Effector memory CD4-positive, alpha-beta T cell (primary cell): Measurements from ENCODE around the gene ADGRB3.

ENCODE experiments used
- DNase-seq, 3 donors: peaks; one replicate each; pipeline ENCODE4 v3.0.0-alpha.2; 2020
- H3K27ac ChIP-seq: 2 replicates; pipeline ENCODE4 v1.7.0; 2013; ENCODE audit warnings: mild to moderate bottlenecking, low read length, moderate library complexity; ENCODE audit not compliant: insufficient read depth, poor library complexity, severe bottlenecking
- H3K27me3 ChIP-seq: replicated peaks from 2 replicates; pipeline ENCODE4 v1.7.0; 2013; ENCODE audit warnings: mild to moderate bottlenecking, low read length; ENCODE audit not compliant: insufficient read depth, control insufficient read depth, poor library complexity, severe bottlenecking
- H3K36me3 ChIP-seq: 2 replicates; pipeline ENCODE4 v1.7.0; 2013; ENCODE audit warnings: mild to moderate bottlenecking, low read length, moderate library complexity; ENCODE audit not compliant: control insufficient read depth, insufficient read depth
- H3K4me1 ChIP-seq: 2 replicates; pipeline ENCODE4 v1.7.0; 2013; ENCODE audit warnings: low read length, mild to moderate bottlenecking; ENCODE audit not compliant: control insufficient read depth, insufficient read depth, poor library complexity, severe bottlenecking
- H3K4me3 ChIP-seq: 2 replicates; pipeline ENCODE4 v1.7.0; 2013; ENCODE audit warnings: low read length, low read depth, mild to moderate bottlenecking; ENCODE audit not compliant: insufficient read depth, poor library complexity, severe bottlenecking
- H3K9me3 ChIP-seq: 2 replicates; pipeline ENCODE4 v1.7.0; 2013; ENCODE audit warnings: mild to moderate bottlenecking, low read length, moderate library complexity; ENCODE audit not compliant: control insufficient read depth

Gene ADGRB3

DNA sequence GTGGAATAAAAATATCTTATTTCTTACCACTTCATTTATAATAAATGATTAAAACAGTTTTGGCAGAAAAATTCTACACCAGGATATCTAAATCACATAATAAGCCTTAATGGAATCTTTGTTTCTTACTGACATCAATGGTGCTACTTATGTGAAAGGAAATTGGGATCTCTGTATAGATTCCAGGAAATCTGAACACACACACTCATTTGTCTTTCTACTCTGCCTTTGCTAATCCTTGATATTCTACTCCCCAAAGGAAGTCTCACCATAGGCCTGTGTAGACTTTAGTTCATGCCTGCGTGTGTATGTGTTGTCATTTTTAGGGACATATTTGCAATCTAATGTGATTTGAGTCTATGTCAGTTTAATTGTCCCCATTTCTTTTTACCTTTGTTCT, 7.9 kb downstream of the ADGRB3 start:
- DNase-seq: no peak
- no peaks in the 10 kb centered on the region for H3K4me1 ChIP-seq
- no peak overlapping the region for H3K27ac ChIP-seq
- H3K9me3 ChIP-seq: no peaks in the 10 kb centered on the region
- no peaks in the 10 kb centered on the region for H3K36me3 ChIP-seq
- no peak overlapping the region for H3K4me3 ChIP-seq
- H3K27me3 ChIP-seq: no peaks in the 10 kb centered on the region

DNA sequence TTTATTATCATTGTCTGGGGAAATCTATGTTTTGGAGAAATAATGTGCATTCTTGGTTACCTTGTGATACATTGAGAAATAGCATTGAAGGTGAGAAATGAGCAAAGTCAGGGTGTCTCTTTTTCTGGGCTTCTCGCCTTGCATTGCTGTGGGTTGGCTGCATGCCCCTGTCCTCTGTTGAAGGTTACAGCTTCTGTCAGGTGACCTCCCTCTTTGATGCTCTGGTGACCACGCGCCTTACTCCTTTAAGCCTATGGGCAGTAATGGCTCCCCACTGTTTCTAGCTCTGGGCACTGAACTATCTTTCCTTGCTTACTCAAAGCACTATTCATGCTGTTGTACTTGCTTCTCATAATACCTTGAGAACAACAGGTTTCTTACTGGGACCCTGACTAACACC, 14.6 kb downstream of the ADGRB3 start:
- Histone ChIP-seq H3K4me3 (no peak overlapping the region), H3K36me3 (no peaks in the 10 kb centered on the region), H3K27me3 (no peaks in the 10 kb centered on the region), H3K9me3 (no peaks in the 10 kb centered on the region), H3K4me1 (no peaks in the 10 kb centered on the region), H3K27ac (no peak overlapping the region)
- no peak for DNase-seq

DNA sequence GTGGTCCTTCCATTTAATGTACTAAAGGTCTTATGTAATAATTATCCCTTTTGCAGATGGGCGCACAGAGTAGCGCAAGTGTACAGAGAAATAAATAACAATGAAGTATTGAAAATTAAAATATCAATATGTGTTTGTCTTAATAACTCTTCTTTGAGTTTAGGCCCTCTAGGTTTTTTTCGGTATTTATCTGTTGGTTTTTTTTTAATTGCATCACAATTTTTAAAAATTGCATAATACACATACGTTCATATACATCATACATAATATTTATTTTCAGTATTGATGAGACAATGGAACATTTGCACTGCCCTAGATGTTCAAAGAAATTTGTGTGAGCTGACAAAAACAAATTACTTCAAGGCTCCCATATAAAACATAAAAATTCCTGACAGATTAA, 15.1 kb downstream of the ADGRB3 start:
- no peaks in the 10 kb centered on the region for H3K27me3 ChIP-seq
- no peaks in the 10 kb centered on the region for H3K4me1 ChIP-seq
- no peaks in the 10 kb centered on the region for H3K9me3 ChIP-seq
- H3K4me3 ChIP-seq: no peak overlapping the region
- H3K36me3 ChIP-seq: no peaks in the 10 kb centered on the region
- no peak for DNase-seq
- H3K27ac ChIP-seq: no peak overlapping the region

DNA sequence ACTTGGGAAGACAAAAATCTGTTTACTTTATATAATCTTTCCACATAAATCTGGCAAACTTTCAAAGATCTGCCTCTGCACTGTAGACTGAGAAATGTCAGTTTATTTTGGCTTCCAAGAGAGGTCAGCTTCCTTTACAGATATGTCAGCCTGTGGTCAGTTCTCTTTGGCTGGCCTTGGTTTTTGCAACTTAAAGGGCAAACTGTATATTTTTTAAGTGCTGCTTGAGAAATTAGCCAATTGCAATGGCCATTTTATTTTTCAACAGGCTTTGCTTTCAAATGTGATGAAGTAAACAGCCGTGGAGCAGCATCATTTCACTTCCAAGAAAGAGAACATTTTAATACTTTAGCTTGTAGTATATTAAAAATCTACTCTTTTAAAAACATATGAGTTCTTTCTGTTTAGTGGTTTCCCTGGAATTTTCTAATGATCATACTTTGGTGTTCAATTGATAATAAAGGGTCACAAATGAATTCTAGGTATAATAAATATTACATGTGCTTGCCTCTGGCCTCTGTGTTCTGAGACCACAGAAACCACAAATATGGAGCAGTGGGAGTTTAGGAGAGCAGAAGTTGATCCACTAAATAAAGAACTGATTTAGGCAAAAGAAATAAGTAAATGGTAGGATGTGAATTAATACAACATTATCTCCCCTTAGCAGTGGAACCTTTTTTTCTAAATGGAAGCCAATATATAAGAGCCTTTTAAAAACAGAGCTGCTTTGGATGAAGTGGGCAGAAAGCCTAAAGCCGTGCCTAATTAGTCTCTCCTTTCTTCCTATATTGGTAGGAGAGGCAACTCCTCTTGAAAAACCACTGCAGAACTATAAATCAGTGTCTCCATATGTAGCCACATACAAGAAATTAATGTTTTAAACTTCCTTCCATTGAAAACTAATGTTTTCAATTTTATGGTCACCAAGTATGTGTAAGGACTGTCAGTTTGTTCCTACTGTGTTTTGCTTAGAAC, 16.2 kb downstream of the ADGRB3 start:
- Histone ChIP-seq H3K4me3 (no peak overlapping the region), H3K4me1 (no peaks in the 10 kb centered on the region), H3K27ac (no peak overlapping the region), H3K36me3 (no peaks in the 10 kb centered on the region), H3K27me3 (no peaks in the 10 kb centered on the region), H3K9me3 (no peaks in the 10 kb centered on the region)
- no peak for DNase-seq

DNA sequence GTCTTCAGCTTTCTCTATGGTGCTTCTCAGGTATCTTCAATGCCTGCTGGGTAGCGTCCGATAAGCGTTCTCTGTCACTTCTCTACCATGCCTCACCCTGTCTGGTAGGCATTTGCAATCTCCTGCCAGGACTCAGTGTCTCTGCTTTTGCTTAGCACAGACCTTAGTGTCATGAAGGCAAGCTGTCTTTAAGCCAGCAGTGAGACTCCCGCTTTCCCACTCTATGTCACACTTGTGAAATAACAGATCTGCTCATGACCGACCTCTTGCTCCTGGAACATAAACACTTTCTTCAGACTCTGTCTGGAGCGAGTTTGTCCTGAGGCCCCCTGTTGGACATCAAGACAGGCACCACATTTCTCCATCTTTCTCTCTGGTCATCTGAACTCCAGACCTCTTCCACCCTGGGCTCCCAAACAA, 17.0 kb downstream of the ADGRB3 start:
- Histone ChIP-seq H3K27me3 (no peaks in the 10 kb centered on the region), H3K4me3 (no peak overlapping the region), H3K9me3 (no peaks in the 10 kb centered on the region), H3K4me1 (no peaks in the 10 kb centered on the region), H3K36me3 (no peaks in the 10 kb centered on the region), H3K27ac (no peak overlapping the region)
- DNase-seq: no peak

DNA sequence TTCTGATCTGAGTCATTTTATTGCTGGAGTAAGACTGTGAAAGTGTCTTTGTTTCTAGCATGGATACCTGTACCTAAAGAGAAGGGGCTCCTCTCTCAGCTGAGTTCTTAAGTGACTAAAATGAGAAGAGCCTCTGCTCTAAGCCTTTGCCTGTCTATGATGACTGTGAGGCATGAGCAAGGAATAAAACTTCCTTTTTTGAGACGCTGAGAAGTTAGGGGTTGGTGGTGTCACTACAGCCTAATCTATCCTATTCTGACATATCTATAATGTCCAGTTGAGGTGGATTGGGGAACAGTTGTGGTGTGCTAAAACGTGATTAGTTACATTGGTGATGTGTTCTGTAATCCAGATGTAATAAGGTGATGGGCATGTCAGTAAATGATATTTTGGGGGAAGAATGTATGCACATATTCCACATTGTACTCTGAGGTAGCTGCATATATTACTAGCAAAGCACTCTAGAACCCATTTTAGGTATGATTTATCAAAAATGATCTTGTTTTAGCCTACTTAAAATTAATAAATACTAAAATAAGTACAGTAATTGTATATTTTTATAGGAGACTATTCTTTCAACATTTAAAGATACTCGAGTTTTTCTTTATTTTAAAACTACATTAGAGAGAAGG, 18.1 kb downstream of the ADGRB3 start:
- no peak for DNase-seq
- Histone ChIP-seq H3K36me3 (no peaks in the 10 kb centered on the region), H3K9me3 (no peaks in the 10 kb centered on the region), H3K27ac (no peak overlapping the region), H3K4me1 (no peaks in the 10 kb centered on the region), H3K4me3 (no peak overlapping the region), H3K27me3 (no peaks in the 10 kb centered on the region)

DNA sequence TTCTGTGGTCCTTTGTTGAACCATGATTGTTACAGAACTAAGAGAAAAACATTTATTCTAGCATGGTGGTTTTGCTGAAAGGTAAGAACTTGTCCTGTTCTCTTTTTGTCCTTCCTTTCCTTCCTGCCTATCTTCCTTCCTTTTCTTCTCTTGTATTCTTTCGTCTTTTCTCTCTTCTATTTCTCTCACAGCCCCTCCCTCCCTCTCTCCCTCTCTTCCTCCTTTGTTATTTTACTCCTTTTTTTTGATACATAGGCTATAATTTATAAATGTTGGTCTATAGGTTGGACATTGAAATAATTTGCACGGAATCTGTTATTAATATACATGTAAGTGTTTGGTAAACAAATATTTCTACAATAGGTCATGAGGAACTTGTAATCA, 18.6 kb downstream of the ADGRB3 start:
- no peak overlapping the region for H3K27ac ChIP-seq
- H3K27me3 ChIP-seq: no peaks in the 10 kb centered on the region
- H3K36me3 ChIP-seq: no peaks in the 10 kb centered on the region
- no peak for DNase-seq
- no peaks in the 10 kb centered on the region for H3K9me3 ChIP-seq
- no peak overlapping the region for H3K4me3 ChIP-seq
- no peaks in the 10 kb centered on the region for H3K4me1 ChIP-seq

DNA sequence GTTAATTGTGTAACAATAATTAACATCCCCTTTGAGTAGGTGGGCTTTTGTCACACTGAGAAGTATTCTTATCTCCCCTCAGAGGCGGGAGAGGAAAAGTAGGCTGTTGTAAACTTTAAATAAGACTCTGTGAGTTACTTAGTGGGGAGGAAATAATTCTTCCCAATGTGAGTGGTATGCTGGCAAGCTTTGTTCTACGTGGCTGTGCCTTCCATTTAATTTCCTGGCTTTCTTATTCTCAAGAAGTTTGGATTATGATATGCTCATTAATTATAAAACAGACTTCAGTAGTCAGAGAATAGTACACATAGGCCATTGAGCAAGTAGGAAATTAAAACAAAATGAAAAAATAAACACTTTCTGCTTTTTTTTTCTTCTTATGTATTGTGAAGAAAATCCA, 19.1 kb downstream of the ADGRB3 start:
- no peak for DNase-seq
- Histone ChIP-seq H3K9me3 (no peaks in the 10 kb centered on the region), H3K27me3 (no peaks in the 10 kb centered on the region), H3K4me1 (no peaks in the 10 kb centered on the region), H3K27ac (no peak overlapping the region), H3K36me3 (no peaks in the 10 kb centered on the region), H3K4me3 (no peak overlapping the region)

DNA sequence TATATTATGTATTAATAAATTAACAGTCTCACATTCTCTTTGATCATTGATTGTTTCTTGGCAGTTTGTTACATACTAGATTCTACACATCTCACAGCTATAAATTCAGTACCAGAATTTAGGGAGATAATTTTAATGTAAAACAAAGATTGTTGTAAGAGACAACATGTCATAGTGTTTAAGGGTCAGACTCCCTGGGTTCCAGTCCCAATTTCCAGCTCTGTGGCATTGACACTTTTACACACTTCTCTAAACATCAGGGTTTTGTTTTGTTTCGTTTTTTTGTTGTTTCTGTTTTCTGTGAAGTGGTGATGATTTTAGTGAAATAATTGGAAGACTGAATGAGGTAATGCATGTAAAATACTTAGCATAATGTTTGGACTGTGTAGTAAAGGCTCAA, 19.9 kb downstream of the ADGRB3 start:
- Histone ChIP-seq H3K36me3 (no peaks in the 10 kb centered on the region), H3K9me3 (no peaks in the 10 kb centered on the region), H3K27ac (no peak overlapping the region), H3K4me1 (no peaks in the 10 kb centered on the region), H3K27me3 (no peaks in the 10 kb centered on the region), H3K4me3 (no peak overlapping the region)
- no peak for DNase-seq

DNA sequence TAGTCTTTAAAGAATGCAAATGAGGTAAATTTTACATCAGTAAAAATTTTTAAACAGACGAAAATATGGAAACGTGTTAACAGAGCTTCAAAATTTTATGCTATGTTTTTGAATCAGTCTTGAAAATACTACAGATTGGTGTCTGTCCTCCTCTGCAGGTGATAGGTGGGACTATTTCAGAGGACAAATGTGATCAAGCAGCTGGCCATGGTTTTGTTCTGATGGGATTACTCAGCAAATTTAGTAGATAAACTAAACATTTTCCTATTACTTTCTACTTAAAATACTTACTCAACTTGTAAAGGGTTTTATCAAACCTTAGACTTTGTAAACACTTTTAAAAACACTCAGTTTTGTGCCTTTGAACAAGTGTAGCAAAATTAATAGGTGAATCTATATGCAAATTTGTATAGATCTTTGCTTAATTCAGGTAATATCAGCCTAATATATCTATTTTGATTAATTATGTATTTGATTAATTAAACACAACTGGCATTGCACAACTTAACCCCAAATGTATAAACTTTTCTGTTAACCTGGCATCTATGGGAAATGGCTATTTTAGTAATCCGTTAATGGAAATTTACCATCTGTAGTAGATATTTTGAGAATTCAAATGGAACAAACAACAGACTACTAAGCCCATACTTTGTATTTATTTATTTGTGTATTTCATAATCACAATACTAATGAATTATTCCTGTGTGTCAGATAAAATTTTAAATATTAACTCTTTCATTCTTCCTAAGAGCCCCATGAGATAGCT, 22.5 kb downstream of the ADGRB3 start:
- Histone ChIP-seq H3K27ac (no peak overlapping the region), H3K4me1 (no peaks in the 10 kb centered on the region), H3K9me3 (no peaks in the 10 kb centered on the region), H3K4me3 (no peak overlapping the region), H3K27me3 (no peaks in the 10 kb centered on the region), H3K36me3 (no peaks in the 10 kb centered on the region)
- DNase-seq: no peak
